HG03060 (cell line): ENCODE data around the gene GLIS1.
"Not testable (repeated sequence)": the region's sequence is repeated elsewhere in the genome, so short reads cannot be mapped to it uniquely, and the experiment has no call there.

Experiments
- ATAC-seq: cut with Tn5 transposase; IDR thresholded peaks from one replicate; pipeline ENCODE4 v1.9.1; 2021; ENCODE audit warnings: low read depth, moderate number of reproducible peaks; ENCODE audit not compliant: unreplicated experiment

Gene GLIS1

DNA sequence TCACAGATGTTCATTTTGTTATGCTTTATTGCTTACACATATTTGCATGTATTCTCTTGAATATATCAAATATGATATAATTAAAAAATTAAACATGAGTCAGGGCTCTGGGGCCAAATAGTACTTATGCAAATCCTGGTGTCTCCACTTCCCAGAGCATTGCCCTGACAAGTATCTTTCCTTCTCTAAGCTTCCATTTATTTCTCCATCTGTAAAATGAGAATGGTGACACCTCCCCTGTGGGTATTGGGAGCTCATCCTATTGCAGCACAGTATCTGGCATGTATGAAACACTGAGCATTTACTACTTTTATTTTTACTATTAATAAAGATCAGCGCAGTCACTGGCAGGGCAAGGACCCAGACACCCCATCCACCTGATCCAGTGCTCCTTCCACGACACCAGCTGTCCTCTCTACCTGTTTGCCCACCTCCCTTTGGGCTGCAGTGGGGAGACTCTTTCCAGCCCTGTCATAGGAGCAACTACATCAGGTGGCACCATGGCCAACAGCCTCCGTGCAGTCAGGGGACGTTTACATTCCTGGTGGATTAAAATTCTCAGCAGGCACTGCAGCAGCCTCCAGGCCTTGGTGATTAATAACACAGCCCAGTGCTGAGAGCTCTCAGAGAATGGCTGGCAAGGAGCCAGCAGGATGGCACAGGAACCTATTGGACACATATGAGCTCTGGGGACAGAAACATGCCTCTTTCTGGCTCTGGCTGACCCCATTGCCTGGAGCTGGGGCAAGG, 166.7 kb downstream of the GLIS1 start:
- no peak for ATAC-seq

DNA sequence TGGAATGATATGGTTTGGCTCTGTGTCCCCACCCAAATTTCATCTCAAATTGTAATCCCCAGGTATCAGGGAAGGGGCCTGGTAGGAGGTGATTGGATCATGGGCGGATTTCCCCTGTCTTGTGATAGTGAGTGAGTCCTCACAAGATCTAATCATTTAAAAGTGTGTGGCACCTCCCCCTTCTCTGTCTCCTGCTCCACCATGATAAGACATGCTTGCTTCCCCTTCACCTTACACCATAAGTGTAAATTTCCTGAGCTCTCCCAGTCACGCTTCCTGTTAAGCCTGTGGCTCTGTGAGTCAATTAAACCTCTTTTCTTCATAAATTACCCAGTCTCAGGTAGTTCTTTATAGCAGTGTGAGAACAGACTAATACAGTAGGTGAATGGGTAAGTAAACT, 170.4 kb downstream of the GLIS1 start:
- ATAC-seq: no peak

DNA sequence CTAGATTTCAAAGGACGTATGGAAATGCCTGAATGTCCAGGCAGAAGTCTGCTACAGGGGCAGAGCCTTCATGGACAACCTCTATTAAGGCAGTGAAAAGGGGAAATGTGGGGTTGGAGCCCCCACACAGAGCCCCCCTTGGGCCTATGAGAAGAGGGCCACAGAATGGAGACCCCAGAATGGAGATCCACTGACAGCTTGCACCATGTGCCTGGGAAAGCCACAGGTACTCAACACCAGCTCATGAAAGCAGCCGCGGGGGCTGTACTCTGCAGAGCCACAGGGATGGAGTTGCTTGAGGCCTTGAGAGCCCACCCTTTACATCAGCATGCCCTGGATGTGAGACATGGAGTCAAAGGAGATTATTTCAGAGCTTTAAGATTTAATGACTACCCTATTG, 171.1 kb downstream of the GLIS1 start:
- no peak for ATAC-seq

DNA sequence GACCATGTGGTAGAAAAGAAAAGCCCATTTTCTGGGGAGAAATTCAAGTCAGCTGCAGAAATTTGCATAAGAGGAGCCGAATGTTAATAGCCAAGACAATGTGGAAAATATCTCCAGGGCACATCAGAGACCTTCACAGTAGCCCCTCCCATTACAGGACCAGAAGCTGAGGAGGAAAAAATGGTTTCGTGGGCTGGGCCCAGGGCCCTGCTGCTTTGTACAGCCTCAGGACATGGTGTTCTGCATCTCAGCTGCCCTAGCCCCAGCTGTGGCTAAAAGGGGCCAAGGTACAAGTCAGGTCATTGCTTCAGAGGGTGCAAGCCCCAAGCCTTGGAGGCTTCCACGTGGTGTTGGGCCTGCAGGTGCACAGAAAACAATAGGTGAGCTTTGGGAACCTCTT, 171.5 kb downstream of the GLIS1 start:
- no peak for ATAC-seq

DNA sequence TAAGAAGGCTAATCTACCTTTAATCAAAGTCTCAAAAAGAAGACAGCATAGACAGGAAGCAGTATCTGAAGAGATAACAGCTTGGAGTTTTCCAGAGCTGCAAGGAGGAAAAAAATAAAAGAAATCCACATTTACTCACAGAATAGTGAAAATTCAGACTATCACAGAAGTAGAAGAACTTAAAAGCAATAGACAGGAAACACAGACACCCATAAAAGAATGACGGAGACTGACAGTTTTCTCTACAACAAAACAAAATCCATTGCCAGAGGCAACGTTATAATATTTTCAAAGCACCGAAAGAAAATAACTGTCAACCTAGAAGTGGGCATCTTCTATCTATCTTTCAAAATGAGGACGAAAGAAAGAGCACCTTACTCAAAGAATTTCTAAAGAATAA, 175.4 kb downstream of the GLIS1 start:
- no peak for ATAC-seq

DNA sequence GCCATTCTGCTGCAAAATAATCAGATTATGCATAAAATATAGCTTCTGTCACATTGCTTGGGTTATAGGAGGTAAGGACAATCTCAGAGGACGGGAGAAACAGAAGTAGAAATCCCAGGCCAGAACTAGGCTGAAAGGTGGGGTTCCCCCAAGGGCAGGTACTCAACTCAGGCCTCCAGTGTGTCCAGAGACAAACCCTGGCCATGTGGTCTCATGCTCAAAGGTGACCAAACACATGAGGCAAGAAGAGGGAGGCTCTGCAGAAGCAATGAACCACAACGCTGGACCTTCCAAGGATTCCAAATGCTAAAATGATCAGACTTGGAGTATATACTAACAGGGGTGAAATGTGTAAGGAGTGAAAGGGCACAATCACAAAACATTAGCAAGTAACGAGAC, 176.0 kb downstream of the GLIS1 start:
- no peak for ATAC-seq

DNA sequence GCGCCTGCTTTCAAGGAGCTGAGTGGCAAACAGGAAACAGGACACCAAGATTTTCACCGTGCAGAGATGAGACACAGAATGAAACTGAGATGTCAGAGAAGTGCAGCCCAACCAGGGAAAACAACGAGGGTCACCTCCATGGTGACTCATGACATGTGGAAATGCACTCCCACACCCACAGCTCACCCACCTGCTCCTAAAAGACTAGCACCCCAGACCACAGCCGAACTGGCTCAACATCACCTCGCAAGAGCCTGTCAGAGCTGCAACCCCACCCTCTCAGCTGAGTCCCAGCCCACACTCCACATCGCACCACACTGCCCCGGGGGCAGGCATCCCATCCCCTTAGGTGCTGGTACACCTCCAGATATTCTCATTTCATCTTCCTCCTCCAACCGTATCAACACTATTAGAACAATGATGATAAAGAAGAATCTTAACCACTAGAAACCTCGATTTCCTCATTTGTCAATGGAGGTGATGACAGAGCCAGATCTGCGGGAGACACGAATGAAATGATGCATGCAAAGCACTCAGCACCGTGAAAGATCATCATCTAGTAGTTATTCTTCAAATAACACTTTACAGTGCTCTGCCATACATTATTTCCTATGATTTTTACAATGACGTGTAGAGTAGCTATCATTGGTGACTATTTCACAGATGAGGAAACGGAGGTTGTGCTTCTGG, 176.5 kb downstream of the GLIS1 start:
- ATAC-seq: no peak

DNA sequence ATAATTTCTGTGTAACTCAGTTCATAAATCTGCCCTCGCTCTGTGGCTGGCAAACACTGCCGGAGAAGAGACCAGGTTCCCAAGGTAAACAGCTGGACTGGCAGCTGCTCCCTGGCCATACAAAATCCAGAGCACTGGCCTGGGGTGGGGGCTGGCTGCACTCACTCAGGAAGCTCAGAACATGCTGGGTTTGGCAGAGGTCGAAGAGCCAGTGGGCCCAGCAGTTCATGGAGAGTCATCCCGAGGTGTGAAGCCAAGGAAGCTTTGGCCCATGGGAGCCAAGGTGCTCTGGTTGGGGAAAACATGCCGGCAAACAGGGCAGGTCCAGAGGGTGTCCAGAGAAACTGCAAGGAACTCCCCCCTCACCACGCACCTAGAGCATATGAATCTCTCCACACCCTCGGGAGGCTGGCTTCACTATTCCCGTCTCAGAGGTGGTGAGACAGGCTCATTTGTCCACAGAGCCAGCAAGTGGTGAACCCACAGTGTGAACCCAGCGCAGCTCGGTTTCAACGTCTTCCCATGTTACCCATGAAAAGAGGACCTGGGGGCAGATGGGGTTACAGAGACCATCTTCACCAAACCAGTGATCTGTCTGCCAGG, 177.4 kb downstream of the GLIS1 start:
- ATAC-seq: no peak

DNA sequence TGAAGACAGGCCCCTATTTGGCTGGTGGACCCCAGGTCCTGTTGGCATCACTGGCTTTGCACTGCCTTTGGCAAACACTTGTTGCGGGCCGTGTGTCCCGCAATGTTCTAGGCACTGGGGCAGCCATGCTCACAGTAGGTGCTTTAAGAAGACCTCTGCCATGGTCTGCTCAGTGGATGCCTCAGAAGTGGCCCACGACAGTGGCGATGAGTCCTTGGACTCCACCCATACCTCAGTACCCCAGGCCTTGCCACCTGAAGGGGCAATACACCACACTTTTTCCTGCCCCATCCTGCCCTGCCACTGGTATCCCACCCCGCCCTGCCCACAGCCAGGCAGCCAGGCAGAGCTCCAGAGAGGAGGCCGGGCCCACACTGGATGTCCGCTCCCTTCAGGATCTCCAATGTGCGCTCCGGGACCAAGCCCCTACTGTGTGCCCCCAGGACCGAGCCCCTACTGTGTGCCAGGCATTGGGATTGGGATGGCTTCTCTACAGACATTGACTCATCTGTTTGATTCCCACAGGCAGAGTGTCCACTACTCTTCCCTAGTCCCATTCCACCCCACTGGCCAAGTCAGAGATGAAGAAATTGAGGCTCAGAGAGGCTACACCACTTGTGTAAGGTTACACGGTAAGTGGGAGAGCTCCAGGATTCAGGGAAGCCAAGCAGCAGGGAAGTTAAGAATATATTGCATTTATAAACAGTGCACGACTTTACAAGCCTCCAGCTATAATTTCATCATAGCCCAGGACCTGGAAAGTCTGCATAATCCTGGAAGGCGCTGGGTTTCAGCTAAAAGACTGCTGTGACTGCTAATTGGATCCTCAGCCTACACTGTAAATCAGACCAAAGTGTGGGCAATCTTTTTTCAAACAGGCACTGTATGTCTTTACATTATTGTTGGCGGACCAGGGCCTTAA, 178.1 kb downstream of the GLIS1 start:
- no peak for ATAC-seq

DNA sequence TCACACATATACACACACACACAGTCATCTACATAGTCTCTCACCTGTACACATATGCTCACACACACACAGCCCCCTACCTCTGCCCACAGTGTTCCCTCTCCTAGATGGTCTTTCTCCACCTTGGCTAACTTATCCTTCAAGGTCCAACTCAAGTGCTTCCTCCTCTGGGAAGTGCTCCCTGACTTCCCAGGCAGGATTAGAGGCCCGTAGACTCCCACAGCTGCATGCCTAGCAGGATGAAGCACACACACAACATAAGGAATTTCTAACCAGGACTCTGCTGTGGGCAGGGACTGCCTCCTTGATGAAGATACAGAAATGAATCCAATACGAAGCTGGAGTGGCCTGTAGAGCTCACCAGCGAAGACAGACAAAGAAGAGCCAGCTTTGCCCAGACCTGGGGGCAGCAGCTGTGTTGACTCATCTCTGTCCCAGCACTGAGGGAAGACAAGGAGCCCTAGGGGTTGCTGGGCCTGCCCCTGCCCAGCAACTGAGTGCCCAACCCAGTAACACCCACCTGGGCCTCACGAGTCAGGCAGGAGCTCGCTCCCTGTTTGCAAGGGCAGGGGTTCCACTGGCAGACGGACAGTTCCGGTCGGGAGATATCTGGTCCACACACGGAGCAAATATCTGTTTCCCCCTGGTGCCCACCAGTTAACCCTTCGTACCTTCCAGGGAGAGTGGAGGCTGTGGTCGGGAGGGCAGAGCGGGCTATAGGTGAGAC, 178.9 kb downstream of the GLIS1 start:
- no peak for ATAC-seq

DNA sequence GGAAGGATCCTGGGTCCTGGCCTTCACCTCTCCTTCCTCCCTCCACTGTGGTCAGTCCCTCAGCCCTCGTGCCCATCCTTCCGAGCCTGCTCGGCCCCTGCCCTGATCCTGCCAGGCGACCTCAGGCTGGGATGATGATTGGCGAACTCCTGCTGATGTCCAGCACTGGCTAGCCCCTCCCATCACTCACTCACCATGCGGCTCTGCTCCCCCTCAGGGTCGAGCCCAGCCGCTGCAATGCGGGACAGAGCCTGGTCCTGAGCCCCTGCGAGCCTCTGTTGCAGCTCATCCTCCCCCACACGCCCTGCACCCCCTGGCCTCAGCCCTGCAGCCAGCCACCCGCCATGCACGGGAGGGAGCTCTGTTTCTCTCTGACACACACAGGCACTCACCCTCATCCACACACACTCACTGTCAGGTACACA, 179.6 kb downstream of the GLIS1 start:
- ATAC-seq: no peak

DNA sequence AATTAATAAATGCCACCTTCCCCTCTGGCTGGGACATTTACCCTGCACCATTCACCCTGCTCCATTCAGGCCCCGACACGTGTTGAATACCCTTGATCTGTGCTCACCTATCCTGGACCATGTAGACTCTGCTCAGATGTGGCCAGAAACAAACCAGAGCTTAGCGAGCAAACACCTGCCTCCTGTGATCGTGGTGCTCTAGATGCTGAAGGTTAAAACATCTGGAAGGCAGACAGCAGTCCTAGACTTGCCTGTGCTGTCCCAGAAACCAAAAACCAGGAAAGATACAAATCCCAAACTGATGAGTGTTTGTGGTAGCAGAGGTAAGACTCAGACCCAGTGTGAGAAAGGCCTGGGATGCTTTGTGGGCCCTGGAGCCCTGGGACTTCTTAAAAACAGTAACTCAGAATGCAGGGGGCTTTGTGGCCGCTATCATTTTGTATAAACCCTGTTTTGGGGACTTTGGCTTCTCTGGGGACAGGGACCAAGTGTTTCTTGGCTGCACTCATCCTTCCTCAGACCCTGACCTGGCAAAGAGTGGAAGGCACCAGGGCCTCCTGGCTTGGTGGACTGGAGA, 180.1 kb downstream of the GLIS1 start:
- no peak for ATAC-seq

DNA sequence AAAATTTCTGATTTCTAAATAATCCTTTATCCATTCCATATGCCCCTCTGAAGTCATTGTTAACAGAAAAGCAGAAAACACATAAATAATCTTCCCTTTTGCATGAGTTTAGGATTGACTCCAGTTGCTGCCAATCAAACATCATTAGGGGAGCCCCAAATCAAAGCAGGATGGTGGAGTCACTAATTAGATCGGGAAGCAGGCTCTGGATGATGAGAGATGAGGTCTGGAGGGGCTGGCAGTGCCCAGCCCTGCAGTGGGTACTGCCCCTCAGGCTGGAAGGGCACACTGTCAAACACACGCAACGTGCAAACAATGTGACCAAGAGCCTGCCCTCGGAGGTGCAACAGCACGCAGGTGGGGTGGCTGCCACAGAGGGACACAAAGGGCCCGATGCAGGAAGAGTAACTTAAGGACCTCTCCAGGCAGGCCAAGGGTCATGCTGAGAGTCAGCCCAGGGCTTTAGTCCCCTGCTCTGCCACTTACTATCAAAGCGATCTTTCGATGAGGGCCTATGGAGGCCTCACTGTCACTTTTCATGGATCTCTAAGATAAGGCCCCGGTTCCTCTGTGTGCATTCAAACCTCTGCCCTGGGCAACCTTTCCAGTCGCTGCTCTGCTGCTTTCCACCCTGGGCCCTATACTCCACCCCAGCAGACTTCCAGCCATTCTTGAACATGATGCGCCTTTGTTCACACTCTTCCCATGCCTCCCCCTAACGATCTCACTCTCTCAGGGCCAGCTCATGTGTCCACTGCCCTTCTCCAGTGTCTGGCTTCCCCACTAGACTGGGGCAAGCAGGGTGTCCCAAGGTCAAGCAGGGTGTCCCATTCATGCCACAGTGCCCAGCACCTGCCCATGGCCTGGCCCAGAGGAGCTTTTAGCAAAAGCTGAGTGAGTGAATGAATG, 180.9 kb downstream of the GLIS1 start:
- no peak for ATAC-seq

DNA sequence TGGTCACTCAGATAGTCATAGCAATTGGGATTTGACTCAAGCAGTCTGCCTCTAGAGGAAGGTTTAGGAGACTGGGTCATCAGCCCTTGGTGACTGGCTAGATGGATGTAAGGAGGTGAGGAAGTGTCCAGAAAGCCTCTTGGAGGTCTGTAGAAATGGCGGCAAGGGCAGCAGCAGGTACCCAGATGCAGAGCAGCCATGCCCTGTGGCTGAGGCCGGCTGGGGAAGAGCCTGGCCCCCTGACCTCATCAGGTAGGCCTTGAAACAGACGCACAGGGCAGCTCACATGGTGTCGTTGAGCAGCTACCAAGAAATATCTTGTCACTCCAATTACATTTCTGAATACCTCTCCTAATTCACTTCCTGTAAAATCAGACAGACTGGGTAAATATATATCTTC, 181.6 kb downstream of the GLIS1 start:
- no peak for ATAC-seq

DNA sequence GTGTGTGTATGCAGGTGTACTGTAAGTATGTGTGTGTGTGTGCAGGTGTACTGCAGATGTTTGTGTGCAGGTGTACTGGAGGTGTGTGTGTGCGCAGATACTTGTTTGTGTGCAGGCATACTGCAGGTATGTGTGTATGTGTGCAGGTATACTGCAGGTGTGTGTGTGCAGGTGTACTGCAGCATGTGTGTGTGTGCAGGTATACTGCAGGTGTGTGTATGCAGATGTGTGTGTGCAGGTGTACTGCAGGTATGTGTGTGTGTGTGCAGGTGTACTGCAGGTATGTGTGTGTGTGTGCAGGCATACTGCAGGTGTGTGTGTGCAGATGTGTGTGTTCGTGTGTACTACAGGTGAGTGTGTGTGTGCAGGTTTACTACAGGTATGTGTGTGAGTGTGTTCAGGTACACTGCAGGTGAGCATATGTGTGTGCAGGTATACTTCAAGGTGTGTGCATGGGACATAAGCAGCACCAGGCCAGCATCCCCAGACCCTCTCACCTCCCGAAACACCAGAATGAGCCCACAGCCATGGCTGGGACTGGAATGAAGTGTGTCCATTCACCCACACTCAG, 182.2 kb downstream of the GLIS1 start:
- no peak for ATAC-seq

DNA sequence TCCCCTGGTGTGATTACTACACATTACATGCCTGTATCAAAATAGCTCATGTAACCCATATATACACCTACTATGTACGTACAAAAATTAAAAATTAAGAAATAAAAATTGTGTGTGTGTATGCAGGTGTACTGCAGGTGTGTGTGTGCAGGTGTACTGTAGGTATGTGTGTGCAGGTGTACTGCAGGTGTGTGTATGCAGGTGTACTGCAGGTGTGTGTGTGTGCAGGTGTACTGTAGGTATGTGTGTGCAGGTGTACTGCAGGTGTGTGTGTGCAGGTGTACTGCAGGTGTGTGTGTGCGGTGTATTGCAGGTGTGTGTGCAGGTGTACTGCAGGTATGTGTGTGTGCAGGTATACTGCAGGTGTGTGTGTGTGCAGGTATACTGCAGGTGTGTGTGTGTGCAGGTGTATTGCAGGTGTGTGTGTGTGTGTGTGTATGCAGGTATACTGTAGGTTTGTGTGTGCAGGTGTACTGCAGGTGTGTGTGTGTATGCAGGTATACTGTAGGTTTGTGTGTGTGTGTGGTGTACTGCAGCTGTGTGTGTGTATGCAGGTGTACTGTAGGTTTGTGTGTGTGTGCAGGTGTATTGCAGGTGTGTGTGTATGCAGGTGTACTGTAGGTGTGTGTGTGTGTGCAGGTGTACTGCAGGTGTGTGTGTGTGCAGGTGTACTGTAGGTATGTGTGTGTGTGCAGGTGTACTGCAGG, 183.2 kb downstream of the GLIS1 start:
- not testable (repeated sequence) for ATAC-seq

DNA sequence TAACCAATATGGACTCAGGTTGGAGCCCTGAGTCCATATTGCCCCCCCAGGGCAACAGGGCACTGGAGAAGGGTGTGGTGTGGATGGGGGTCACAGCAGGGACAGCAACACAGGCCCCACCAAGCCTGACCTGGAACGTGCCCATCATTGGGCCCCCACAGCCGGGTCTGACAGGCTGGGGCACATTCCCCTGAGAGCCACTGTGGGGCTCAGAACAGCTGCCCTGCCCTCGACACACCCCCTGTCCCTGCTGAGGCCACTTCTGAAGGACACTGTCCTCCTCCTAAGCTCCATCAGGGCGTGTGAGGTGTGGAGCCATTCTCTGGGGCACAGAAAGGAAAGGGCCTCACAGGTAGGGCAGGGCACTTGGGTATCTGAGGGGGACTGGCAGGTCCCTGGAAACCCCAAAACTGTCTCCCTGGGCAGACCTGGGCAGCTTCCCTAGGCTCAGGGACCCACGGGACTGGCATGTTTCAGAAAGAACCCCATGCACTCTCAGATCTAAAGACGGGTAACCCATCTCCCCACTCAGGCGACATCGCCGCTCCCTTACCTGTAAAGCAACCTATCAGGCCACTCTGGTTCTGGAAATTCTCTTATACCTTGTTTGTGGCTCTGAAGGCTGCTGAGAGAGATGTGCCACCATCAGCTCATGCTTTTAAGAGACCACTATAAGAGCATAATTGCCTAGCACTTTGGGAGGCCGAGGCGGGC, 184.2 kb downstream of the GLIS1 start:
- no peak for ATAC-seq
